CD4-positive, alpha-beta T cell treated with Interleukin-10 for 1 hour (primary cell): Measurements from ENCODE around the gene HOXD12.

Source experiments
- DNase-seq: peaks from one replicate; pipeline ENCODE4 v3.0.0-alpha.2; 2020

The HOXD12 gene

GRCh38 chr2:176081376-176081836 is 18.2 kb upstream of the HOXD12 start:
- no peak for DNase-seq

DNA sequence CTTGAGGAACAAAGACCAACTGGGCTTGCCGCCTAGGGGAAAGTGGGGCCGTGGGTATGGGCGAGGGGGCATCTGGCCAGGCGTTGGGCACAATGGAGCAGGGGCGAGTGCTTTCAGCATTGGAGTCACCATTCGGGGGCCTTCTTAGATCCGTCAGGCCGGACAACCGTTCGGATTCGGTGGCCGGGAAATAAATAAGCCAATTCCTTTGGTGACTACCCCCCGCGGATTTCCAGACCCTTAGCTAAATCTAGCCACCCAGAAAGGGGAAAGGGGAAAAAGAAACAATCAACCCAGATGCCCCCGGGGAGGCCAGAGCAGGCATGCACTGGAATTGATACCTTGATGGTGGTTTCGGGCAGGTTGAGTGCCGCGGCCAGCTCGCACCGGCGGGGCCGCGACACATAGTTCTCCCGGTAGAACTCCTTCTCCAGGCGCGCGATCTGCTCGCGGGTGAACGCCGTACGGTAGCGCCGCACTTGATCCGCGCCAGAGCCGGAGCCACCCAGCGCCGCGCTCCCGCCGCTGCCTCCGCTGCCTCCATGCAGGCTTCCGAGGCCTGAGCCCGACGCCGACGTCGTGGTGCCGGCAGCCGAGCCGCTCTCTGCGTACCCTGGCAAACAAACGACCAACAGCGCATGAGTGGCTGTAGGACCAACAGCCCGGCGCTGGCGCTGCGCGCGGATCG is 17.6 kb upstream of the HOXD12 start:
- no peak for DNase-seq

GRCh38 chr2:176082525-176082823 is 17.1 kb upstream of the HOXD12 start:
- no peak for DNase-seq

- DNase-seq, result no peak
Measured at GRCh38 chr2:176082824-176083751, 16.5 kb upstream of the HOXD12 start.

DNA sequence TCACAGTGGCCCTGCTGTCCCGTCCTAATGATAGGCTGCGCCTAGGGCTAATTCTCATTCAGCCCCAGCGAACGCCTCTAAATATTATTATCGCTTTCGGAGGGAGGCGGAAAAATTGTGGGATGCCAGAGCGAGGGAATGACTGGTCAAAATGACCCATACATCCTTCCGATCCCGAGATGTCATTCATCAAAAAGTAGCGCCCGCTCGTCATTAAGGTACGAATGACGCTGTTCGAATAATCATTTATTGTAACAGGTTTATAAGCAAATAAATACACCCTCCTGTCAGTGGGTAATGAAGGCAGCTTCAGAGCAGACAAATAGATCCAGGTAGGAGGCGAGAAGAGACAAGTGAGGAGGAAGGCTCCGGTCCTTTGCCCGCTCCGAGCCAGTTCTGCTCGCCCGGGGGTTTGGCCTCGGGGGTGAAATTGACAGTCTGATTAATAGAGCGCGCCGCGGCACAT is 15.8 kb upstream of the HOXD12 start, which contains the start of gene EVX2:
Gene EVX2, minus strand, starts transcription at position 167 of the 466 bp plus-strand sequence. CDS start 186 bp downstream, outside the sequence.
- no peak for DNase-seq

DNA sequence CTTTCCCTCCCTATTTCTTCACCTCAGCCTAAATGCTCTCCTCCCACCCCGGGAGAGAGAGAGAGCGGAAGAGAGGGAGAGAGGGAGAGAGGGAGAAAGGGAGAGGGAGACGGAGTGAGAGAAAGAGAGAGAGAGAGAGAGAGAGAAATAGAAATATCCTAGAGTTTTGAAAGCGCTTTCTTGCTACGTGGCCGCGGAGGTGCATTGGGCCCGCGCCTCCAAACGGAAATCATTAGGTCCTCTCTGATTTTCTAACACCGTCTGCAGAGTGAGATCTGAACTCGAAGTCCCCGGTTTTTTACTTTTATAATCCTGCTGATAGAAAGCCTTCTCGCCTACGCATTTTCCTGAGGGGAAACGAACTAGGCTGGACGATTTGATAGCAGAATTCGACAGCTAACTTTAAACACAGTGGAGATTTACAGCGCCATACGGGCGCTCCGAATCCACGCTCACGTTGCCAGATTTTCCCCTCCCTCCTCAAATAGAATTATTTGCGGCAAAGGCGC is 14.9 kb upstream of the HOXD12 start:
- DNase-seq, result no peak

DNA sequence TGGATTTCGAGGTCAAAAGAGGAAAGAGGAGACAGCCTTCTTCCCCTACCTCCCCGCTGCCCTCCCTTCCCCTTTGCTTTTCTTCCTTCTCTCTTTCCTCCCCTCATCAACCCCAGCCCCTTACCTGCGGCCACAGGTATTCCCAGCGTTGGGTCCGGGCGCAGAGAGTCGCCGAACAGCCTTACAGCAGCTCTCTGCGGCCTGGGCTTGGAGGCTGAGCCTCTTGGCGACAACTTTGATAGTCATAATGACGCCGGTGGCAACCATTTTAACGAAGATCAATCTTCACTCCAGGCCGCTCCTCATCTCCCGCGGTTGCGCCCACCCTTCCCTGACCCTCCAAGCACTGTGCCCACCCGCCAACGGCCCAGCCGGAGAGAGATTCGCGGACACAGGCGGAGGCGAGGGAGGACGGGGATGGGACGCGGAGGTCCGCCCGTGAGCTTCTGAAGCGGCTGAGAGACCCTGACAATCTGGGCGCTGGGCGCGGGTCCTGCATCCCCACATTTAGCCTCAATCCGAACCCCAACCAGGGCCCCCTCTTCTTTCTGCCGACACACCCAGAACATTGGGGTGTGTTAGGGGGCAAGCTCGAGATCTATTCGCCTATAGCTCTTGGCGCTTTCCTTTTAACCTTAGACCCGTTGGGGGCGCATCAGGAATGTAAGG is 14.3 kb upstream of the HOXD12 start:
- DNase-seq, result no peak

DNA sequence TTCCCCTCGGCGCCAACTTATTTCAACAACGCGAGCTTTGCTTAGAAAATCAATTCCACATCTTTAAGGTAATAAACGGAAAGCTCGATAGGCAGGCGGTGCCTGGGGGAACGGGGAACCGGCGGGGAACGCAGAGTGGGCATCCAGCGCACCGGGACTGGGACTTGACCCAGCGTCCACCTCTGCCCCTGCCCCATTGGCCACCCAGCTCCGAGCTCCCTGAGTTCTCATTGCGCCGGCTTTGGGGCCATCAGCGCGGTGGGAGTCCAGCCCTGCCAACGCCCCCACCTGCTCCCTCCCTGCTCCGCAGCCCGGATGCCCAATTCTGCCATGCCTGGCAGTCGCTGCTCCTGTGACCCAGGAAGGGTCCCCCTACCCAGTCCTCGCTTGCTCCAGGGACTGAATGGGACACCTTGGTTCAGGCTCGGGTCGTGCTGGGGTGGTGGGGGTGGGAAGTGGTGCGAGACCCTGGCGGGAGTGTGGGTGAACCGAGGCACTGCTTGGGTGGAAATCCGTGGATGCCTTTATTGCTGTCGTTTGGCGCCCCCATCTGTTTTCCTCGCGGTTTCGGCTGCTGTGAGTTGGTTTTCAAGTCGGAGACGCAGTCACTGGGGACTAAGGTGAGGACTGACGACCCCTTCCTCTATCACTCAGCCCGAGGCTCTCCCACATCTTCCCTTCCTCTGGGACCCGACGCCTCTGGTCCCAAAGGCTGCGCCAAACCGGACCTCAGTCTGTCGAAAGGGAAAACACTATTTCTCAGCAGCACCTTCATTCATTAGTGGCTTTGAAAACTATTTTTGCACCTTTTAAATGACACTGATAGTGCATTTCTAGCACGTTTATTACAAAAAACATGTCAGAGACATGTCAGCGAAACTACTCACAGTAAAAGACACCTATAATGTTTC is 13.5 kb upstream of the HOXD12 start:
- DNase-seq, result no peak

- DNase-seq, result no peak
Measured at GRCh38 chr2:176087330-176088047, 12.1 kb upstream of the HOXD12 start.

GRCh38 chr2:176088048-176088936 is 11.3 kb upstream of the HOXD12 start:
- DNase-seq, result no peak

GRCh38 chr2:176088937-176089842 is 10.4 kb upstream of the HOXD12 start:
- DNase-seq, result no peak

DNA sequence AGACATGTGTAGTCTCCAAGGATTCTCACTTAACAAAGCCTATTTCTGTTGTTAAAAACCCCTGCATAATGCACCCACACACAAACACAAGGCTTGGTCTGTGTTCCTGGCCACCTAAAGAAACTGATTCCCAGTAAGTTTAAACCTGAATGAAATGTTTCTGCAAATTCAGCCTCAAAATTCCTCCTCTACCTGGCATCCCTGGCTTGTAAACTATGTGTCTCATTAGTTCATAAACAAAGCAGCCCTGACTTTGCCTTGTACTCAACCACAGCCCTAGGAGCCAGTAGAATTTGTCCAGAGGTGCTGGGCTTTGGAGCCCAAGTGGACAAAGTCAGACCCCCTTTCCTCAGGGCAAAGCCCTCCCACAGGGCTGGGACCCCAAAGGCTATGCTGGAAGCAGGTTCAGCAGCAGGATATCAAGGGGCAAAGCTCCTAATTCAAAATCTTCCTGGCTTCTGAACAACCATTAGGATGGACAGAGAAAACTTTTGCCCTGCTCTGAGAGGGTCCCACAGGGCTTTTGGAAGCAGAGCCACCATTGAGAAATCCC is 9.7 kb upstream of the HOXD12 start:
- no peak for DNase-seq

GRCh38 chr2:176090862-176091261 is 8.7 kb upstream of the HOXD12 start:
- DNase-seq, result no peak

DNA sequence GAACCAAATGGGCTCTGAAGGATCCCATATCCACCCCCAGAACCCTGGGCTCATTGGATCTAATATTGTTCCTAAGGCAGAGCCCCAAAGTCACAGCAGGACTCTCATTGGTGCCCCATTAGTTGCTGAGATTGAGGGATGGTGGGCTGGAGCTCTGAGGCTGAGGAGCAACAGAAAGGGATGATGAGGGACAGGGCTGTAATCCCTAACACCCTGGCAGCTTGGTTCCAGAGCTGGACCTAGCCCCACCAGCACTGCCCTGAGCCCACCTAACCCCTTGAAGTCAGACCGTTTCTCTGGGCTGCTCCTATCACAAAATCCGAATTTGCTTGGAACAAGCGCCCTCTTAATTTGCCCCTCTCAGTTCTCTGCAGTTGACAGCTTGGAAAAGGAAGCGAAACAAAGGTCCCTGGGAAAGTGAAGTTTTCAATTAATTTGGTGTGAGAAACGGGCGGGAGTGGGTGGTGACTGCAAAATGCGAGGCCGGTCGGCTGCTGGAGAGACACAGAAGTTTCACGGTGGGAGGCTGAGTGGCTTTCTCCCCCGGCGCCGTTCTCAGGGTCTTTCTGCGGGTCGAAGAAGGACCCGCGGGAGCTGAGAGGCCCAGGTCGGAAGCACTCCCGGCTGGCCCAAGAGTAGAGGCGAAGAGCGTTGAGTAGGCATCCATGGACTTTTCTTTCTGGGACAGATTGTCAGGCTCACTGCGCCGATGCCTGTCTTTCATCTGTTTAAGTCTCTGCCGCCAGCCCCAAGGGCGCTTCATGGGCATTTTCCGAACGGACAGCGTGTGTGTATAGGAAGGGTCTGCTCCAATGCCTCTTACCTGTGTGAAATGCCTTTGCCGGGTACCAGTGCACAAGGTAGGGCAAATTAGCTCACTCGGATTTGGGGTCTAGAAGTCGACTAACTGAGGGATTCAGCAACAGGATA is 8.0 kb upstream of the HOXD12 start:
- no peak for DNase-seq

DNA sequence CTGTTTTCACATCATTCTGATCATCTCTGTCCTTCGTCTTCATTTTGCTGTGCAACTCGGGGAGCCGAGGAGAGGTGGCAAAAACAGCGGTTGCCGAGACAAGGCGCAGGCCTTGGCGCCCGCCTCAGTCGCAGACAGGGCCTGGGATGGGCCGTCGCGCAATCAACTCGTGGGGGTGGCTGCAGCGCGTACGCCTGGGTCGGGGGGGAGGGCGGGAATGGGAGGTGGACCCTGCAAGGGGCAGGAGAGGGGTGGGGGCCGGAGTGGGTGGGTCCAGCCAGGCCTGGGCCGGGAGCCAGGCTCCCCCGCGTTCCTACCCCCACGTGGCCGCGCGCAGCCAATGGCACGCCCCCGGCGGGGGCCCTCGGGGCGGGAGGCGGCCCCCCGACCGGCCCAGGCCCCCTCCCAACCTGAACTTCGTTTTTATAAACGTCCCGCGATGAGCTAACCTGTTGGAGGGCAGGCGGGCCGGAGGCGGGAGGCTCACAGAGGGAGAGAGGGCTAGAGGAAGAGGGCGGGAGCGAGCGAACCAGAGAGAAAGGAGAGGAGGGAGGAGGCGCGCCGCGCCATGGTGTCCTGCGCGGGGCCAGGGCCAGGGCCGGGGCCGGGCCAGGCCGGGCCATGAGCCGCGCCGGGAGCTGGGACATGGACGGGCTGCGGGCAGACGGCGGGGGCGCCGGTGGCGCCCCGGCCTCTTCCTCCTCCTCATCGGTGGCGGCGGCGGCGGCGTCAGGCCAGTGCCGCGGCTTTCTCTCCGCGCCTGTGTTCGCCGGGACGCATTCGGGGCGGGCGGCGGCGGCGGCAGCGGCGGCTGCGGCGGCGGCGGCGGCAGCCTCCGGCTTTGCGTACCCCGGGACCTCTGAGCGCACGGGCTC is 7.1 kb upstream of the HOXD12 start, which contains the start of gene HOXD13:
Gene HOXD13, plus strand, starts transcription at position 452 of the 875 bp plus-strand sequence. Its CDS starts 170 bp downstream, at position 622.
- DNase-seq, result no peak

GRCh38 chr2:176093145-176093897 is 6.3 kb upstream of the HOXD12 start:
- DNase-seq, result no peak
